Measurements from ENCODE around the gene WRAP73. TPM values are rescaled to one million over a fixed set of nuclear protein-coding genes. Genes with fewer than 3 reads are reported as not detected.

Gene WRAP73
- total RNA-seq, 4 donors from 2014 or later = 16.4 to 33.7 (median 19.6) TPM

- Histone ChIP-seq H3K27me3 (peaks cover 42% of the 10 kb centered on the region), H3K9me3 (no peaks in the 10 kb centered on the region), H3K36me3 (no peaks in the 10 kb centered on the region), H3K27ac (no peak overlapping the region), H3K4me1 (peaks cover 15% of the 10 kb centered on the region), H3K4me3 (no peak overlapping the region)
- WGBS = 67% methylated on average over 3 of the region's 30 CpGs
- TF ChIP-seq EP300 (IDR thresholded peaks at IDR 0.05) = no peak
- no peak for TF ChIP-seq CTCF (IDR thresholded peaks at IDR 0.05)
- no peak for TF ChIP-seq POLR2AphosphoS5 (IDR thresholded peaks at IDR 0.05)
- no peak for TF ChIP-seq POLR2A (IDR thresholded peaks at IDR 0.05)
- DNase-seq (ENCODE audit: low spot score in 2 of 2) = no peak
These were observed 24.5 kb upstream of the WRAP73 start for GRCh38 chr1:3674100-3675094.

GRCh38 chr1:3673381-3674099 is 23.6 kb upstream of the WRAP73 start:
- Histone ChIP-seq H3K4me1 (peaks cover 19% of the 10 kb centered on the region), H3K9me3 (no peaks in the 10 kb centered on the region), H3K36me3 (no peaks in the 10 kb centered on the region), H3K27ac (no peak overlapping the region), H3K27me3 (peaks cover 47% of the 10 kb centered on the region), H3K4me3 (no peak overlapping the region)
- 88% methylated on average over 21 of the region's 25 CpGs for WGBS
- TF ChIP-seq EP300 (IDR thresholded peaks at IDR 0.05) (no peak), POLR2A (IDR thresholded peaks at IDR 0.05) (no peak), CTCF (IDR thresholded peaks at IDR 0.05) (no peak), POLR2AphosphoS5 (IDR thresholded peaks at IDR 0.05) (no peak)
- DNase-seq (ENCODE audit: low spot score in 2 of 2) = no peak

GRCh38 chr1:3672971-3673361 is 23.1 kb upstream of the WRAP73 start:
- TF ChIP-seq CTCF (IDR thresholded peaks at IDR 0.05) (no peak), EP300 (IDR thresholded peaks at IDR 0.05) (no peak), POLR2AphosphoS5 (IDR thresholded peaks at IDR 0.05) (no peak), POLR2A (IDR thresholded peaks at IDR 0.05) (no peak)
- DNase-seq (ENCODE audit: low spot score in 2 of 2) = peak in 1 of 2 donors; percentile 59
- Histone ChIP-seq H3K4me3 (no peak overlapping the region), H3K36me3 (no peaks in the 10 kb centered on the region), H3K27me3 (peaks cover 47% of the 10 kb centered on the region), H3K4me1 (peaks cover 18% of the 10 kb centered on the region), H3K9me3 (no peaks in the 10 kb centered on the region), H3K27ac (no peak overlapping the region)
- 80% methylated on average over 7 of the region's 17 CpGs for WGBS

GRCh38 chr1:3672231-3672970 is 22.5 kb upstream of the WRAP73 start:
- peak in 1 of 2 donors; percentile 48 for DNase-seq (ENCODE audit: low spot score in 2 of 2)

More at GRCh38 chr1:3672231-3672970, 22.5 kb upstream of the WRAP73 start:
- H3K27me3 ChIP-seq = peaks cover 47% of the 10 kb centered on the region
- H3K9me3 ChIP-seq = no peaks in the 10 kb centered on the region
- peaks cover 18% of the 10 kb centered on the region for H3K4me1 ChIP-seq
- H3K4me3 ChIP-seq = no peak overlapping the region
- TF ChIP-seq EP300 (IDR thresholded peaks at IDR 0.05) (no peak), POLR2A (IDR thresholded peaks at IDR 0.05) (no peak), CTCF (IDR thresholded peaks at IDR 0.05) (no peak), POLR2AphosphoS5 (IDR thresholded peaks at IDR 0.05) (no peak)
- H3K36me3 ChIP-seq = no peaks in the 10 kb centered on the region
- WGBS = 82% methylated on average over 21 of the region's 21 CpGs
- H3K27ac ChIP-seq = no peak overlapping the region
